BE2C (cell line): ENCODE results near the gene ITGA8.

ENCODE experiments used
- DNase-seq: peaks from one replicate; pipeline ENCODE4 v3.0.0-alpha.2; 2020
- H3K27me3 ChIP-seq: fragments of 250-450 bp; sonication (Bioruptor Pico); 2 replicates; pipeline ENCODE4 v1.5.1; 2020; ENCODE audit warnings: mild to moderate bottlenecking
- H3K36me3 ChIP-seq: fragments of 250-450 bp; sonication (Bioruptor Pico); 2 replicates; pipeline ENCODE4 v1.5.1; 2020; ENCODE audit warnings: mild to moderate bottlenecking
- H3K4me1 ChIP-seq: fragments of 250-450 bp; sonication (Bioruptor Pico); 2 replicates; pipeline ENCODE4 v1.5.1; 2020
- H3K4me3 ChIP-seq: 2 replicates; pipeline ENCODE4 v1.5.1; 2011; ENCODE audit warnings: low read depth, low read length
- H3K9me3 ChIP-seq: fragments of 250-450 bp; sonication (Bioruptor Pico); 2 replicates; pipeline ENCODE4 v1.5.1; 2020
- CTCF ChIP-seq: IDR thresholded peaks from 2 replicates; pipeline ENCODE4 v1.5.1; 2012; ENCODE audit warnings: mild to moderate bottlenecking, low read depth, low read length

ITGA8 gene

GRCh38 chr10:15744217-15744865 is 24.6 kb upstream of the ITGA8 start:
- DNase-seq: peak; percentile 69
- TF ChIP-seq CTCF: peak; percentile 72
- no peak overlapping the region for H3K4me3 ChIP-seq

GRCh38 chr10:15743443-15743842 is 23.7 kb upstream of the ITGA8 start:
- Histone ChIP-seq H3K27me3 (no peaks in the 10 kb centered on the region), H3K36me3 (no peaks in the 10 kb centered on the region), H3K9me3 (no peaks in the 10 kb centered on the region), H3K4me3 (no peak overlapping the region), H3K4me1 (no peaks in the 10 kb centered on the region)
- DNase-seq: no peak
- TF ChIP-seq CTCF: no peak

More at GRCh38 chr10:15744217-15744865, 24.6 kb upstream of the ITGA8 start:
- no peaks in the 10 kb centered on the region for H3K36me3 ChIP-seq
- H3K4me1 ChIP-seq: no peaks in the 10 kb centered on the region
- H3K9me3 ChIP-seq: no peaks in the 10 kb centered on the region
- H3K27me3 ChIP-seq: no peaks in the 10 kb centered on the region

GRCh38 chr10:15742836-15743235 is 23.1 kb upstream of the ITGA8 start:
- Histone ChIP-seq H3K9me3 (no peaks in the 10 kb centered on the region), H3K27me3 (no peaks in the 10 kb centered on the region), H3K36me3 (no peaks in the 10 kb centered on the region), H3K4me3 (no peak overlapping the region), H3K4me1 (no peaks in the 10 kb centered on the region)
- no peak for TF ChIP-seq CTCF
- no peak for DNase-seq

- Histone ChIP-seq H3K27me3 (no peaks in the 10 kb centered on the region), H3K4me3 (no peak overlapping the region), H3K4me1 (no peaks in the 10 kb centered on the region), H3K36me3 (no peaks in the 10 kb centered on the region), H3K9me3 (no peaks in the 10 kb centered on the region)
- no peak for TF ChIP-seq CTCF
- DNase-seq: no peak
Observed at GRCh38 chr10:15742102-15742501, 22.4 kb upstream of the ITGA8 start.

- Histone ChIP-seq H3K4me1 (no peaks in the 10 kb centered on the region), H3K4me3 (no peak overlapping the region), H3K27me3 (no peaks in the 10 kb centered on the region), H3K36me3 (no peaks in the 10 kb centered on the region), H3K9me3 (no peaks in the 10 kb centered on the region)
- TF ChIP-seq CTCF: no peak
- DNase-seq: no peak
Observed at GRCh38 chr10:15741581-15741980, 21.9 kb upstream of the ITGA8 start.

GRCh38 chr10:15740261-15740660 is 20.5 kb upstream of the ITGA8 start:
- no peaks in the 10 kb centered on the region for H3K27me3 ChIP-seq

More at GRCh38 chr10:15740261-15740660, 20.5 kb upstream of the ITGA8 start:
- DNase-seq: no peak
- no peak overlapping the region for H3K4me3 ChIP-seq
- no peak for TF ChIP-seq CTCF
- no peaks in the 10 kb centered on the region for H3K4me1 ChIP-seq
- H3K36me3 ChIP-seq: no peaks in the 10 kb centered on the region
- H3K9me3 ChIP-seq: no peaks in the 10 kb centered on the region
